Small intestine (tissue), 7 donors: ENCODE data around the gene PKN1. TPM values are rescaled to one million over a fixed set of nuclear protein-coding genes. Genes with fewer than 3 reads are reported as not detected.

Source experiments
- DNase-seq, 2 donors: peaks; one replicate each; pipeline versions ENCODE4 v3.0.0 to v3.0.0-alpha.2; 2013
- FAIRE-seq: peaks from 2 replicates; lab custom pipeline; 2012; peaks lifted over from hg19 to GRCh38; lab: Jason Lieb, UNC
- H3K27ac ChIP-seq, 3 donors: one replicate each; pipeline ENCODE4 v1.5.1; 2013; ENCODE audit warnings: low read length in 2 of 3, mild to moderate bottlenecking in 2 of 3, control low read depth in 1 of 3, inconsistent platforms in 1 of 3, low read depth in 1 of 3, moderate library complexity in 1 of 3
- H3K27me3 ChIP-seq, 3 donors: one replicate each; pipeline ENCODE4 v1.6.1; 2013; ENCODE audit warnings: low read length in 3 of 3, inconsistent platforms in 1 of 3; ENCODE audit not compliant: control insufficient read depth in 3 of 3, insufficient read depth in 3 of 3
- H3K36me3 ChIP-seq, 3 donors: one replicate each; pipeline ENCODE4 v1.6.1; 2013; ENCODE audit warnings: low read length in 3 of 3, inconsistent platforms in 1 of 3, low read depth in 1 of 3, mild to moderate bottlenecking in 1 of 3, moderate library complexity in 1 of 3; ENCODE audit not compliant: control insufficient read depth in 3 of 3, insufficient read depth in 2 of 3
- H3K4me1 ChIP-seq, 3 donors: one replicate each; pipeline ENCODE4 v1.6.1; 2013; ENCODE audit warnings: low read length in 2 of 3, inconsistent platforms in 1 of 3, low read depth in 1 of 3, mild to moderate bottlenecking in 1 of 3, moderate library complexity in 1 of 3; ENCODE audit not compliant: control insufficient read depth in 3 of 3, insufficient read depth in 2 of 3
- H3K4me3 ChIP-seq, 3 donors: one replicate each; pipeline ENCODE4 v1.5.1; 2013; ENCODE audit warnings: low read length in 3 of 3, control low read depth in 1 of 3, inconsistent platforms in 1 of 3, low read depth in 1 of 3, mild to moderate bottlenecking in 1 of 3, moderate library complexity in 1 of 3
- H3K9me3 ChIP-seq, 2 donors: one replicate each; pipeline ENCODE4 v1.6.1; 2013; ENCODE audit warnings: low read depth in 1 of 2, low read length in 1 of 2; ENCODE audit not compliant: control insufficient read depth in 2 of 2, insufficient read depth in 1 of 2
- WGBS, 3 donors: extraction: QIAGEN DNeasy Blood & Tissue Kit; methylation state at CpG; one replicate each; pipeline ENCODE4 v1.1.7; 2013; 5-methylcytosine and 5-hydroxymethylcytosine counted together
- polyA plus RNA-seq, 4 donors: library from polyadenylated mRNA; stranded (reverse) in 3 of 4; unstranded in 1 of 4; fragments of 200-250 nt in 3 of 4; fragments of 120-200 nt in 1 of 4; gene quantifications; one replicate each; pipeline versions ENCODE4 v1.2.1 to v1.2.3, GENCODE V29; 2013
- donor health status: healthy with polysubstance abuse.
- donor health status: control.
- donor health status: control.
- donor health status: Bipolar disorder and iron deficiency.
- donor health status: healthy.

Gene PKN1
- polyA plus RNA-seq, 4 donors = 8.9 to 65.3 (median 31.4) TPM

DNA sequence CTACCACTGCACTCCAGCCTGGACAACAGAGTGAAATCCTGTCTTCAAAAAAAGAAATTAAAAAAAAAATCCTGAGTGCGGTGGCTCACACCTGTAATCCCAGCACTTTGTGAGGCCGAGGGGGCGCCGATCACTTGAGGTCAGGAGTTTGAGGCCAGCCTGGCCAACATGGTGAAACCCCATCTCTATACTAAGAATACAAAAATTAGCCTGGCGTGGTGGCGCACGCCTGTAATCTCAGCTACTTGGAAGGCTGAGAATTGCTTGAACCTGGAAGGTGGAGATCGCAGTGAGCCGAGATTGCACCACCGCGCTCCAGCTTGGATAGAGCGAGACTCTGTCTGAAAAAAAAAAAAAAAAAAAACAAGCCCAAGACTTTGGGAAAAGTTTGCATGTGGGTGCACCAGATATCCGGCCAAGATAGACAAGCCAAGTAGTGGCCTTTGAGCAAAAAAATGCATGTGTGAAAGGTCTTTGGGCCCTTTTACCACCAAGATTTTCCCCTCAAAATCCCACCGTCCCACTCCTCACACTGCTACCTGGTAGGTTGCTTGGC, 79.4 kb downstream of the PKN1 start:
- 93 to 98% (median 94%) methylated on average over 14 of the region's 14 CpGs for WGBS, 3 donors
- H3K27ac ChIP-seq = no peak overlapping the region
- peaks cover 4 to 45% (median 7%) of the 10 kb centered on the region in 3 donors for H3K36me3 ChIP-seq
- H3K4me1 ChIP-seq = peaks cover 0 to 24% (median 10%) of the 10 kb centered on the region in 3 donors
- H3K9me3 ChIP-seq = no peaks in the 10 kb centered on the region
- DNase-seq (no peak), FAIRE-seq (no peak)
- H3K4me3 ChIP-seq = no peak overlapping the region
- no peaks in the 10 kb centered on the region for H3K27me3 ChIP-seq

DNA sequence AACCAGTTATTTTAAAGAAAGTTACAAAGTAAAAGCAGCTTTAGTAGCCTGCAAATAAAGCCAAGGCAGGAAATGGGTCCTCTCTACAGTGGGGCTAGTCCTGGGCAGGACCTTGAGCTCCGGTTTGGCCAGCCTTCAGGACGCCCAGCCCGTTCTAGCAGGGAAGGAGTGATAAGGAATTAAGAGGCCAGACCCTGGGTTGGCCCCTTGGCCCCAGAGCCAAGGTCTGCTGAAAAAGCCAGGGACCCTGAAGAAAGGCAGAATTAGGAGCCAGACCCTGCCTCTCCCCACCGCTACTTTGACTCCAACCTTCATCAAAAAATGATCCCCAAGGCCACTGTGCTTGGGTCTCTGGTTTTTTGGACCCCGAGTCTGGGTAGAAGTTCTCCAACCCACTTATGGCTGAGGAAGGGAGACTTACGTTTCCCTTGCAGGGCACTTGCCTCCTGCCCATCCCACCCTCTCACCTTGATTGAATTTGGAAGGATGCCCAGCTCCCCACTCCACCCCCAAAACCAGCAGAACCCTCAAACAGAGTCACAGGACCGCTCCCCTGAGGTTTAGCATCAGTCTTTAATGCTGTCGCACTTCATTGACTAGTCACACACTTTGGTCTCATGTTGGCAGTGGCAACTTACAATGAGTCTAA, 81.2 kb downstream of the PKN1 start:
- H3K27me3 ChIP-seq = no peaks in the 10 kb centered on the region
- peaks cover 4 to 45% (median 7%) of the 10 kb centered on the region in 3 donors for H3K36me3 ChIP-seq
- DNase-seq (no peak), FAIRE-seq (no peak)
- peak overlapping the region in 1 of 3 donors; percentile 40 for H3K27ac ChIP-seq
- H3K4me3 ChIP-seq = no peak overlapping the region
- no peaks in the 10 kb centered on the region for H3K9me3 ChIP-seq
- peaks cover 0 to 30% (median 10%) of the 10 kb centered on the region in 3 donors for H3K4me1 ChIP-seq
- 63 to 75% (median 69%) methylated on average over 8 of the region's 8 CpGs for WGBS, 3 donors

DNA sequence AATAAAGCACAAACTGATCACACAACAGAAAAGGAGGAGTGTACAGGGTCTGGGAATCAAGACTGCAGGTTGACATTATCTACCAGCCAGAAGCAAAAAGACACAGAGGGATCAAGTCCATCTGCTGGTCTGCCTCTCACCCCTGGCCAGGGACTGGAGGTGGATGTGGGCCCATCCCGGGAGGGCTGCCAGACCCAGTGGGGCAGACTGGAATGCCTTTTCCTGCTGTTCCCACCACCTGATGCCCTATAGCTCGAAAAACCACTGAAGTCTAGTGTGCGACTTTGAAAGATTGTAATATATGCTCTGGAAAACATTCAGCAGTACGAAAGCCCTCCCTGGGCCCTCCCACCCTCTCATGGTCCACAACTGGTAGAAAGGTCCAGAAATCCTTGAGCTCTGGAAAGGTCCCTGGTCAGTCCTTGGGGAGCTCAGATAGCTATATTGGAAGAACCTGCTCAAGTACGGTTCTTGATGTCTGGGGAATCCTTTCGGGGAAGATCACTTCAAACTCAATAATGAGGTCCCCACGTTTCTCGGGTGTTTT, 82.5 kb downstream of the PKN1 start:
- peak overlapping the region; percentile 77 to 94 (median 93) for H3K4me3 ChIP-seq
- no peaks in the 10 kb centered on the region for H3K27me3 ChIP-seq
- FAIRE-seq (no peak), DNase-seq (no peak)
- peaks cover 4 to 45% (median 7%) of the 10 kb centered on the region in 3 donors for H3K36me3 ChIP-seq
- H3K4me1 ChIP-seq = peaks cover 0 to 30% (median 10%) of the 10 kb centered on the region in 3 donors
- peak overlapping the region in 1 of 3 donors; percentile 10 for H3K27ac ChIP-seq
- H3K9me3 ChIP-seq = no peaks in the 10 kb centered on the region
- WGBS, 3 donors = 37 to 66% (median 52%) methylated on average over 8 of the region's 8 CpGs

DNA sequence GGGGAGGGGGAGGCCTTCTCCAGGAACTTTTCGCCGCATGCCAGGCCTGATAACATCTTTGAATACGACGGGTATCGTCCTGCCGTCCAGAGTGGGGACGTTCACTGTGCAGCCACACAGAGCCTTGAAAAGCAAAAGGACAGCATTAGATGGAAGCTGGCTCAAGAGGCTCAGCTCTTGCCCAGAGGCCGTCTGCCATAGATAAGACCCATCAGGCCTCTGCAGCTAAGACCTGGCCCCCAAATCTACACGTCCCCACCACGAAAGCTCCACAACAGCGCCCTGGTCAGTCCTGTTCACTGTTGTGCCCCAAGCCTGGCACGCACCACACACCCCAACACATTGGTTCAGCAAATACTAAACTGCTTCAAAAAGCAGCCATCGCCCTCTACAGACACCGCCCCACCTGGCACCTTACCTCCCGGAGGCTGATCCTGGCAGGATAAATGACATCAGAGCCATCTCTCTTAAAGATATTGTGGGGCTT, 83.0 kb downstream of the PKN1 start:
- 23 to 60% (median 29%) methylated on average over 15 of the region's 15 CpGs for WGBS, 3 donors
- Histone ChIP-seq H3K9me3 (no peaks in the 10 kb centered on the region), H3K27me3 (no peaks in the 10 kb centered on the region), H3K27ac (peak overlapping the region in 1 of 3 donors; percentile 48), H3K36me3 (peaks cover 4 to 45% (median 7%) of the 10 kb centered on the region in 3 donors), H3K4me3 (peak overlapping the region; percentile 77 to 94 (median 93)), H3K4me1 (peaks cover 0 to 30% (median 10%) of the 10 kb centered on the region in 3 donors)
- no peak for FAIRE-seq
- peak in 1 of 2 donors; percentile 44 for DNase-seq

DNA sequence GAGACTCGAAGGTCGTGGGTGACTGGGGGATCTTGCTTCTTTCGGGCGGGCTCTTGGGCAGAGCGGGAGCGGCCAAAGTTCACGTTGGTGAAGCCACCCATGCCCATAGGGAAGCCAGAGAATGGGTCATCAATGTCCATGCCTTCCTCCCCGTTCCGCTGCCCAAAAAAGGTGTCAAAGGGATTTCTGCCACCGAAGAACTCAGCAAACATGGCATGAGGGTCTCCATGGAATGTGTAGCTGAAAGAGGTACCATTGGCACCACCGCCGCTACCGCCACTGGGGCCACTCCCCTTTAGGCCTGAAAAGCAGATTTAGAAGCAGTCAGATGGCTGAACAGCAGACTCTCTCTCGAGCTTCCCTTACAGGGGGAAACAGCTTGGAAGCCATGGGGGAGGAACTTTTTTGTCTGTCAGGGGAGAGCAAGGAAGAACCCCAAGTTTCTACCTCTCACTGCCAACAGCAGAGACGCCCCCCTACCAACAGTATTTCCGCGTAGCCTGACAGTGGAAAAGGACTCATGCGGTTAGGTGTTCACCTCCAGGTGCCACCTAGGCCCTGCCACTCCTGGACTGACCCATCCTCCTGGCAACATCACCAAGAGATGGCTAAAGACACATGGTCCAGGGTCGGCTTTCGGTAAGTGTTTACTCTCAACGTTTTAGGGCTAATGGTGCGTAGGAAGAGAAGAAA, 83.8 kb downstream of the PKN1 start:
- FAIRE-seq = no peak

GRCh38 chr19:14517446-14517839, 84.3 kb downstream of the PKN1 start:
- WGBS, 3 donors = 0 to 1% (median 1%) methylated on average over 21 to 32 of the region's 32 CpGs
- peak overlapping the region; percentile 77 to 94 (median 93) for H3K4me3 ChIP-seq
- DNase-seq = no peak
- FAIRE-seq = no peak
- H3K4me1 ChIP-seq = peaks cover 0 to 30% (median 10%) of the 10 kb centered on the region in 3 donors
- no peaks in the 10 kb centered on the region for H3K27me3 ChIP-seq
- peaks cover 4 to 43% (median 7%) of the 10 kb centered on the region in 3 donors for H3K36me3 ChIP-seq
- peak overlapping the region; percentile 92 to 97 (median 93) for H3K27ac ChIP-seq
- no peaks in the 10 kb centered on the region for H3K9me3 ChIP-seq

More for the DNA sequence above, 83.8 kb downstream of the PKN1 start:
- H3K36me3 ChIP-seq = peaks cover 4 to 45% (median 7%) of the 10 kb centered on the region in 3 donors
- no peaks in the 10 kb centered on the region for H3K27me3 ChIP-seq
- 4 to 19% (median 12%) methylated on average over 22 of the region's 22 CpGs for WGBS, 3 donors
- peak in 1 of 2 donors; percentile 50 for DNase-seq
- peaks cover 0 to 30% (median 10%) of the 10 kb centered on the region in 3 donors for H3K4me1 ChIP-seq
- H3K9me3 ChIP-seq = no peaks in the 10 kb centered on the region
- peak overlapping the region; percentile 77 to 94 (median 93) for H3K4me3 ChIP-seq
- H3K27ac ChIP-seq = peak overlapping the region; percentile 92 to 97 (median 93)

DNA sequence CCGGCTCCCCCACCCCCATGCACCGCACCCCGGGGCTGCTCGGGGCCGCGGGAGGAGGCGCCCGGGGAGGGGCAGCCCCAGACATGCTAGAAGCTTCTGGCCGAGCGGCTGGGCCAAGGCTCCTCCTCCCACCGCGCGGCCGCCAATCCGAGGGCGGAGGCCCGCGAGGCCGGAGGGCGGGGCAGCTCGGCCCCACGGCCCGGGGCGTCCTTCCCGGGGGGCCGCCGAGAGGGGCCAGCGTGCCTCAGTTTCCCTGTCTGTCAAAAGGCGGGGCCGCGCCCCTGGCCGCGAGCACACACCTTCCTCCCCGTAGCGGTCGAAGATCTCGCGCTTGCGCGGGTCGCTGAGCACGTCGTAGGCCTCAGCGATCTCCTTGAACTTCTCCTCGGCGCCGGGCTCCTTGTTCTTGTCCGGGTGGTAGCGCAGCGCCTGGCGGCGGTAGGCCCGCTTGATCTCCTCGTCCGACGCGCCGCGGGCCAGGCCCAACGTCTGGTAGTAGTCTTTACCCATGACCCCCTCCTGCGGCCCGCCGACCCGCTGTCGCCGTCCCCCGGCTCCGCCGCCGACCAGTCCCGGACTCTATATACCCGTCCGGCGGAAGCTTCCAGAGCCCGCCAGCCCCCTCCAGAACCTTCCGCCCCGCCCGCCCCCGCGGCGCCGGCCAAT, 84.9 kb downstream of the PKN1 start, which contains the start of gene DNAJB1:
Gene DNAJB1, minus strand, starts transcription at position 558 of the 666 bp plus-strand sequence. Its CDS starts 48 bp downstream, at position 510.
- peaks cover 4 to 39% (median 7%) of the 10 kb centered on the region in 3 donors for H3K36me3 ChIP-seq
- no peaks in the 10 kb centered on the region for H3K27me3 ChIP-seq
- no peak for FAIRE-seq
- H3K27ac ChIP-seq = peak within 1 kb of the TSS; percentile 96 to 97 (median 97)
- H3K4me1 ChIP-seq = peaks cover 0 to 34% (median 10%) of the 10 kb centered on the region in 3 donors
- peak; percentile 84 to 93 for DNase-seq
- H3K9me3 ChIP-seq = no peaks in the 10 kb centered on the region
- WGBS, 3 donors = 1% methylated on average over 47 to 82 of the region's 82 CpGs
- H3K4me3 ChIP-seq = peak within 1 kb of the TSS; percentile 77 to 94 (median 93)
